ENCODE results near the gene CUEDC1.
"Not testable (repeated sequence)": the region's sequence is repeated elsewhere in the genome, so short reads cannot be mapped to it uniquely, and the experiment has no call there.

CUEDC1 gene

GRCh38 chr17:57849874-57850754 is 105.1 kb downstream of the CUEDC1 start, which contains the start of gene MRPS23:
Gene MRPS23 (minus strand): TSS chr17:57850044. CDS start chr17:57850010, 34 bp downstream.
- peaks cover 6 to 12% of the 10 kb centered on the region in 2 donors for H3K4me1 ChIP-seq (ENCODE audit: control insufficient read depth in 2 of 2, insufficient read depth in 1 of 2, low read depth in 1 of 2, low read length in 2 of 2)
- H3K9me3 ChIP-seq (replicated peaks in 1 of 2; ENCODE audit: control insufficient read depth in 2 of 2, insufficient read depth in 1 of 2, low read depth in 1 of 2, low read length in 2 of 2): no peaks in the 10 kb centered on the region
- H3K79me1 ChIP-seq (ENCODE audit: low read depth, low read length): peaks cover 4% of the 10 kb centered on the region
- no peak within 1 kb of the TSS for H2BK12ac ChIP-seq (ENCODE audit: low read length)
- no peaks in the 10 kb centered on the region for H3K27me3 ChIP-seq (ENCODE audit: control insufficient read depth in 3 of 3, insufficient read depth in 3 of 3, low read depth in 1 of 3, low read length in 3 of 3)
- no CpG with 5 or more reads among the region's 57 CpGs for WGBS, 2 donors (ENCODE audit: extremely low coverage in 2 of 2, insufficient read length in 2 of 2, insufficient replicate concordance in 1 of 2)
- peak; percentile 95 for DNase-seq (ENCODE audit: low spot score)
- peak within 1 kb of the TSS; percentile 82 for H2AFZ ChIP-seq (ENCODE audit: low read length)
- H2BK5ac ChIP-seq (ENCODE audit: low read length): no peak within 1 kb of the TSS
- H2BK15ac ChIP-seq (ENCODE audit: low read length): peak within 1 kb of the TSS; percentile 14
- no peak within 1 kb of the TSS for H3K4ac ChIP-seq (ENCODE audit: low read length)
- peak within 1 kb of the TSS; percentile 94 for H3K9ac ChIP-seq (ENCODE audit: low read depth, low read length, poor library complexity)
- peak within 1 kb of the TSS; percentile 80 to 90 for H3K4me3 ChIP-seq (ENCODE audit: low read length in 2 of 2)
- peak within 1 kb of the TSS; percentile 70 for H2AK5ac ChIP-seq (ENCODE audit: low read depth, low read length)
- peak within 1 kb of the TSS; percentile 5 for H3K23ac ChIP-seq (ENCODE audit: low read depth, low read length, poor library complexity)
- no peak within 1 kb of the TSS for H2BK120ac ChIP-seq (ENCODE audit: low read depth, low read length)
- peak within 1 kb of the TSS; percentile 84 for H3K4me2 ChIP-seq (ENCODE audit: insufficient read depth, low read length, poor library complexity, severe bottlenecking)
- H3K18ac ChIP-seq (ENCODE audit: low read length): peak within 1 kb of the TSS; percentile 91
- H4K91ac ChIP-seq (ENCODE audit: low read depth, low read length, poor library complexity): no peak within 1 kb of the TSS
- peak within 1 kb of the TSS; percentile 17 for H4K8ac ChIP-seq (ENCODE audit: low read depth, low read length)
- peak within 1 kb of the TSS; percentile 79 for H3K14ac ChIP-seq (ENCODE audit: low read length)
- H3K36me3 ChIP-seq (replicated peaks in 1 of 2; ENCODE audit: control insufficient read depth in 2 of 2, insufficient read depth in 2 of 2, low read length in 2 of 2): peaks cover 3 to 24% of the 10 kb centered on the region in 2 donors
- peak within 1 kb of the TSS; percentile 66 for H3K27ac ChIP-seq (replicated peaks; ENCODE audit: low read length)

- WGBS, 2 donors (ENCODE audit: extremely low coverage in 2 of 2, insufficient read length in 2 of 2, insufficient replicate concordance in 1 of 2): no CpG with 5 or more reads among the region's 27 CpGs
- peak overlapping the region; percentile 5 for H3K23ac ChIP-seq (ENCODE audit: low read depth, low read length, poor library complexity)
Measured at GRCh38 chr17:57849163-57849873, 105.9 kb downstream of the CUEDC1 start.

GRCh38 chr17:57846056-57846945 is 108.9 kb downstream of the CUEDC1 start:
- not testable (repeated sequence) for H3K27me3 ChIP-seq (ENCODE audit: control insufficient read depth in 3 of 3, insufficient read depth in 3 of 3, low read depth in 1 of 3, low read length in 3 of 3); H2BK5ac ChIP-seq (ENCODE audit: low read length); H2BK15ac ChIP-seq (ENCODE audit: low read length); H2BK120ac ChIP-seq (ENCODE audit: low read depth, low read length); H3K4me2 ChIP-seq (ENCODE audit: insufficient read depth, low read length, poor library complexity, severe bottlenecking); H3K4me3 ChIP-seq (ENCODE audit: low read length in 2 of 2); H4K8ac ChIP-seq (ENCODE audit: low read depth, low read length); H3K4ac ChIP-seq (ENCODE audit: low read length); H4K91ac ChIP-seq (ENCODE audit: low read depth, low read length, poor library complexity); DNase-seq (ENCODE audit: low spot score); H3K79me1 ChIP-seq (ENCODE audit: low read depth, low read length); H3K14ac ChIP-seq (ENCODE audit: low read length); H3K18ac ChIP-seq (ENCODE audit: low read length); H3K9me3 ChIP-seq (replicated peaks in 1 of 2; ENCODE audit: control insufficient read depth in 2 of 2, insufficient read depth in 1 of 2, low read depth in 1 of 2, low read length in 2 of 2); H2AK5ac ChIP-seq (ENCODE audit: low read depth, low read length); H3K27ac ChIP-seq (replicated peaks; ENCODE audit: low read length); H3K23ac ChIP-seq (ENCODE audit: low read depth, low read length, poor library complexity); H2AFZ ChIP-seq (ENCODE audit: low read length); H3K9ac ChIP-seq (ENCODE audit: low read depth, low read length, poor library complexity); H2BK12ac ChIP-seq (ENCODE audit: low read length)
- WGBS, 2 donors (ENCODE audit: extremely low coverage in 2 of 2, insufficient read length in 2 of 2, insufficient replicate concordance in 1 of 2): no CpG with 5 or more reads among the region's 32 CpGs
- peaks cover 6 to 11% of the 10 kb centered on the region in 2 donors for H3K4me1 ChIP-seq (ENCODE audit: control insufficient read depth in 2 of 2, insufficient read depth in 1 of 2, low read depth in 1 of 2, low read length in 2 of 2)
- H3K36me3 ChIP-seq (replicated peaks in 1 of 2; ENCODE audit: control insufficient read depth in 2 of 2, insufficient read depth in 2 of 2, low read length in 2 of 2): peaks cover 5 to 57% of the 10 kb centered on the region in 2 donors

More at GRCh38 chr17:57849163-57849873, 105.9 kb downstream of the CUEDC1 start:
- Histone ChIP-seq H3K4ac (ENCODE audit: low read length) (no peak overlapping the region), H3K18ac (ENCODE audit: low read length) (peak overlapping the region; percentile 91), H3K27ac (replicated peaks; ENCODE audit: low read length) (no peak overlapping the region), H4K8ac (ENCODE audit: low read depth, low read length) (no peak overlapping the region), H3K4me2 (ENCODE audit: insufficient read depth, low read length, poor library complexity, severe bottlenecking) (peak overlapping the region; percentile 72), H3K79me1 (ENCODE audit: low read depth, low read length) (peaks cover 4% of the 10 kb centered on the region), H2AK5ac (ENCODE audit: low read depth, low read length) (peak overlapping the region; percentile 12), H3K4me3 (ENCODE audit: low read length in 2 of 2) (peak overlapping the region; percentile 80 to 90), H3K36me3 (replicated peaks in 1 of 2; ENCODE audit: control insufficient read depth in 2 of 2, insufficient read depth in 2 of 2, low read length in 2 of 2) (peaks cover 5 to 32% of the 10 kb centered on the region in 2 donors), H3K4me1 (ENCODE audit: control insufficient read depth in 2 of 2, insufficient read depth in 1 of 2, low read depth in 1 of 2, low read length in 2 of 2) (peaks cover 6 to 12% of the 10 kb centered on the region in 2 donors), H3K14ac (ENCODE audit: low read length) (peak overlapping the region; percentile 79), H2BK15ac (ENCODE audit: low read length) (no peak overlapping the region), H3K9me3 (replicated peaks in 1 of 2; ENCODE audit: control insufficient read depth in 2 of 2, insufficient read depth in 1 of 2, low read depth in 1 of 2, low read length in 2 of 2) (no peaks in the 10 kb centered on the region), H2AFZ (ENCODE audit: low read length) (peak overlapping the region; percentile 82), H4K91ac (ENCODE audit: low read depth, low read length, poor library complexity) (no peak overlapping the region), H2BK120ac (ENCODE audit: low read depth, low read length) (no peak overlapping the region), H3K27me3 (ENCODE audit: control insufficient read depth in 3 of 3, insufficient read depth in 3 of 3, low read depth in 1 of 3, low read length in 3 of 3) (no peaks in the 10 kb centered on the region), H2BK5ac (ENCODE audit: low read length) (no peak overlapping the region), H2BK12ac (ENCODE audit: low read length) (no peak overlapping the region), H3K9ac (ENCODE audit: low read depth, low read length, poor library complexity) (peak overlapping the region; percentile 94)
- no peak for DNase-seq (ENCODE audit: low spot score)
